HCT116 (cell line): Measurements from ENCODE around the gene SLC38A8. TPM values are rescaled to one million over a fixed set of nuclear protein-coding genes. Genes with fewer than 3 reads are reported as not detected.

Experiments used
- ATAC-seq: fragments of 200-7000 bp; cut with Tn5 transposase; 2 replicates; pipeline ENCODE4 v1.9.1; 2020; ENCODE audit warnings: mild to moderate bottlenecking, moderate library complexity
- BruUV-seq: library from RNA; stranded (reverse); fragments of 400-500 nt; replicated peaks from 2 replicates; lab custom pipeline; 2021; lab: Mats Ljungman, UMichigan
- CTCF ChIA-PET: fragments of 300-600 bp; sonication (Branson Sonifier 250); formaldehyde crosslinking; loops from one replicate; lab custom pipeline; 2021; ENCODE audit warnings: antibody characterized with exemption; lab: Charles Lee
- POLR2A ChIA-PET: fragments of 300-600, 350-600 bp; sonication (Branson Sonifier 250); formaldehyde crosslinking; loops from one replicate; lab custom pipeline; 2021; ENCODE audit warnings: antibody characterized with exemption; lab: Charles Lee
- RAD21 ChIA-PET, 2 experiments: fragments of 300-600 bp; sonication (Branson Sonifier 250); formaldehyde crosslinking; loops; one replicate each; lab custom pipeline; 2023; ENCODE audit warnings: low total read pairs in 2 of 2; ENCODE audit not compliant: uncharacterized antibody in 2 of 2, unreplicated experiment in 2 of 2, low non-redundant PET in 1 of 2; lab: Charles Lee
- DNase-seq: peaks from one replicate; pipeline ENCODE4 v3.0.0-alpha.2; 2010; ENCODE audit warnings: low read depth, low spot score
- H2AFZ ChIP-seq: fragments of 200-600 bp; shearing (Covaris generic), sonication (generic); 2 replicates; pipeline ENCODE4 v1.6.1; 2017; ENCODE audit warnings: low read depth, mixed run types, mixed read lengths, antibody characterized with exemption, low read length; ENCODE audit not compliant: poor library complexity, severe bottlenecking
- H3K27ac ChIP-seq: 2 replicates; pipeline ENCODE4 v1.5.1; 2012; ENCODE audit warnings: low read depth, low read length
- H3K27me3 ChIP-seq: fragments of 200-600 bp; sonication (generic); 2 replicates; pipeline ENCODE4 v1.6.1; 2016; ENCODE audit warnings: mixed run types, low read length, mixed read lengths; ENCODE audit not compliant: insufficient read depth
- H3K36me3 ChIP-seq, 2 experiments: fragments of 200-500 bp in 1 of 2; fragments of 200-600 bp in 1 of 2; sonication (Bioruptor generic) in 1 of 2; sonication (generic) in 1 of 2; 2 replicates each; pipeline versions ENCODE4 v1.5.1 to v1.6.1; 2014 to 2016; ENCODE audit warnings: low read length in 2 of 2, inconsistent platforms in 1 of 2, mixed read lengths in 1 of 2, mixed run types in 1 of 2; ENCODE audit not compliant: insufficient read depth in 2 of 2, control insufficient read depth in 1 of 2
- H3K4me1 ChIP-seq, 2 experiments: fragments of 200-600 bp in 1 of 2; sonication (generic) in 1 of 2; 2 replicates each; pipeline versions ENCODE4 v1.5.1 to v1.6.1; 2012 to 2017; ENCODE audit warnings: low read length in 2 of 2, inconsistent platforms in 1 of 2, mild to moderate bottlenecking in 1 of 2, mixed read lengths in 1 of 2, mixed run types in 1 of 2, moderate library complexity in 1 of 2; ENCODE audit not compliant: insufficient read depth in 2 of 2, control insufficient read depth in 1 of 2
- H3K4me2 ChIP-seq: fragments of 200-600 bp; sonication (generic); 2 replicates; pipeline ENCODE4 v1.6.1; 2017; ENCODE audit warnings: mixed run types, low read length, mixed read lengths
- H3K4me3 ChIP-seq, 2 experiments: fragments of 200-600 bp in 1 of 2; sonication (generic) in 1 of 2; replicated peaks in 1 of 2; 2 replicates each; pipeline ENCODE4 v1.5.1; 2011 to 2016; ENCODE audit warnings: low read length in 2 of 2, control low read depth in 1 of 2, low read depth in 1 of 2, mild to moderate bottlenecking in 1 of 2, mixed read lengths in 1 of 2, mixed run types in 1 of 2
- H3K79me2 ChIP-seq: fragments of 200-600 bp; sonication (generic); 2 replicates; pipeline ENCODE4 v1.6.1; 2017; ENCODE audit warnings: mild to moderate bottlenecking, mixed run types, low read length, moderate library complexity, mixed read lengths; ENCODE audit not compliant: insufficient read depth
- H3K9ac ChIP-seq: fragments of 200-600 bp; sonication (generic); 2 replicates; pipeline ENCODE4 v1.6.1; 2016; ENCODE audit warnings: low read length, mixed read lengths
- H3K9me2 ChIP-seq: fragments of 200-600 bp; sonication (generic), shearing (Covaris generic); 2 replicates; pipeline ENCODE4 v1.6.1; 2017; ENCODE audit warnings: mixed run types, mild to moderate bottlenecking, moderate library complexity; ENCODE audit not compliant: insufficient read depth
- H3K9me3 ChIP-seq, 2 experiments: fragments of 200-500 bp in 1 of 2; fragments of 200-600 bp in 1 of 2; sonication (Bioruptor generic) in 1 of 2; sonication (generic) in 1 of 2; 2 replicates each; pipeline ENCODE4 v1.6.1; 2014 to 2017; ENCODE audit warnings: low read length in 2 of 2, mixed read lengths in 2 of 2, inconsistent platforms in 1 of 2, low read depth in 1 of 2, mild to moderate bottlenecking in 1 of 2, mixed run types in 1 of 2, moderate library complexity in 1 of 2; ENCODE audit not compliant: control insufficient read depth in 1 of 2, insufficient read depth in 1 of 2
- H4K20me1 ChIP-seq: fragments of 200-600 bp; sonication (generic), shearing (Covaris generic); 2 replicates; pipeline ENCODE4 v1.6.1; 2017; ENCODE audit warnings: mixed run types, mild to moderate bottlenecking, moderate library complexity; ENCODE audit not compliant: insufficient read depth
- CBX3 ChIP-seq: IDR thresholded peaks from 2 replicates; pipeline ENCODE4 v1.6.1; 2012; ENCODE audit warnings: low read depth
- EGR1 ChIP-seq: IDR thresholded peaks from 2 replicates; pipeline ENCODE4 v1.6.1; 2012; ENCODE audit warnings: low read depth
- ELF1 ChIP-seq: IDR thresholded peaks from 2 replicates; pipeline ENCODE4 v1.6.1; 2012; ENCODE audit warnings: low read depth, borderline replicate concordance
- EZH2 ChIP-seq: fragments of 200-600 bp; sonication (generic); IDR thresholded peaks from 2 replicates; pipeline ENCODE4 v1.6.1; 2017; ENCODE audit warnings: antibody characterized with exemption, mixed run types
- EZH2phosphoT487 ChIP-seq: fragments of 200-600 bp; IDR thresholded peaks from 2 replicates; pipeline ENCODE4 v1.6.1; 2018; ENCODE audit warnings: antibody characterized with exemption, borderline replicate concordance
- FOSL1 ChIP-seq: IDR thresholded peaks from 2 replicates; pipeline ENCODE4 v1.6.1; 2012; ENCODE audit warnings: low read depth
- JUND ChIP-seq: IDR thresholded peaks from 2 replicates; pipeline ENCODE4 v1.6.1; 2012
- POLR2A ChIP-seq: IDR thresholded peaks from 2 replicates; pipeline ENCODE4 v1.7.0; 2011; ENCODE audit warnings: borderline replicate concordance; ENCODE audit not compliant: insufficient read depth, insufficient read length; ENCODE audit errors: extremely low read depth
- POLR2AphosphoS5 ChIP-seq: IDR thresholded peaks from 2 replicates; pipeline ENCODE4 v1.6.1; 2011; ENCODE audit warnings: mild to moderate bottlenecking, low read depth, low read length, moderate library complexity
- RAD21 ChIP-seq: IDR thresholded peaks from 2 replicates; pipeline ENCODE4 v1.6.1; 2012; ENCODE audit warnings: low read depth, mild to moderate bottlenecking
- REST ChIP-seq: IDR thresholded peaks from 2 replicates; pipeline ENCODE4 v1.6.1; 2012; ENCODE audit warnings: low read depth
- SIN3A ChIP-seq: IDR thresholded peaks from 2 replicates; pipeline ENCODE4 v1.6.1; 2012; ENCODE audit warnings: low read depth
- SRF ChIP-seq: IDR thresholded peaks from 2 replicates; pipeline ENCODE4 v1.6.1; 2012; ENCODE audit warnings: low read depth
- TCF7L2 ChIP-seq: IDR thresholded peaks from 2 replicates; pipeline ENCODE4 v1.7.0; 2011; ENCODE audit warnings: borderline replicate concordance, inconsistent platforms; ENCODE audit not compliant: insufficient read depth, insufficient read length; ENCODE audit errors: extremely low read depth
- ZFX ChIP-seq: fragments of 450-650 bp; IDR thresholded peaks from 2 replicates; pipeline ENCODE4 v1.6.1; 2017
- ZNF274 ChIP-seq: fragments of 200-500 bp; sonication (Bioruptor generic); IDR thresholded peaks from 2 replicates; pipeline ENCODE4 v1.6.1; 2014; ENCODE audit warnings: mild to moderate bottlenecking, low read depth, low read length, inconsistent platforms
- intact Hi-C: fragments of 100-400 bp; cut with micrococcal nuclease; formaldehyde crosslinking; loops from 2 replicates; pipeline ENCODE4 v1.10.0; 2022
- total RNA-seq: library from RNA; stranded (reverse); gene quantifications from one replicate; pipeline ENCODE4 v1.2.1, GENCODE V29; 2021; ENCODE audit not compliant: unreplicated experiment
- TF ChIP-seq, protein P1 (sequence below): IDR thresholded peaks from 2 replicates; pipeline ENCODE4 v1.6.1; 2011; ENCODE audit warnings: mild to moderate bottlenecking, low read length, moderate library complexity; ENCODE audit not compliant: insufficient replicate concordance; ENCODE audit errors: extremely low read depth
- TF ChIP-seq, protein P2 (sequence below), 3 experiments: fragments of 200-600 bp in 1 of 3; sonication (generic) in 1 of 3; IDR thresholded peaks in 2 of 3; conservative IDR thresholded peaks in 1 of 3; 2 replicates each; pipeline ENCODE4 v1.5.1; 2012 to 2017; ENCODE audit warnings: low read depth in 2 of 3, low read length in 2 of 3, antibody characterized with exemption in 1 of 3, borderline replicate concordance in 1 of 3, control low read depth in 1 of 3, mild to moderate bottlenecking in 1 of 3, mixed read lengths in 1 of 3, mixed run types in 1 of 3, moderate library complexity in 1 of 3; ENCODE audit not compliant: insufficient read depth in 1 of 3
- TF ChIP-seq, protein P3 (sequence below): IDR thresholded peaks from 2 replicates; pipeline ENCODE4 v1.6.1; 2012

The SLC38A8 gene
- total RNA-seq, 1 experiment from 2014 or later, result not detected

DNA sequence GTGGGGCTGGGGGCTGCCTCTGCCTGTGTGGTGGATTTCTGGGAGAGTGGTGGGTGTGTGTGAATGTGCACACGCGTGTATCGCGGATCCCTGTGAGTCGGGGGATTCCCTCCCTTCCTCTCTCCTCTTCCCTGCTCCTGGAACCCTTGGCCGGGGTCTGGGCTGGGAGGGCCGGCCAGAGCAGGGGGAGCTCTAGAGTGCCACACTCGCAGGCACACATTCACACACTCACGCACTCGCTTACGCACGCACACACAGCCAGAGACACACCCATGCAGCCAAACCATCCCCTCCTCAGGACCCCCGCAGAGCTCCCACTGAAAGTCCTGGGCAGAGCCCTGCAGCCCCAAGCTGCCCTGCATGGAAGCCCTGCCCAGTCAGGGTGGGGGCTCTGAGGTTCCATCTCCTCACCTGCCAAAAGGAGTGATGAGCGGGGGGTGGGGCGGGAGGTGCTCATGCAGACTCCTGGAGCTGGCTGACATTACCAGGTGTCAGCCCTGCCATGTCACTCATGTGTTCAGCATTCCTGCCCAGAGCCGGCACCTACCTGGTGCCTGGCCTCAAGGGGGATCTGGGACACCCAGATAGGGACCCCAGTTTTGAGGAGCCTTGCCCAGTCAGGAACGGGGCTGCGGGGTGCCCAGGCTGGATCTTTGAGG lies 72.7 kb downstream of the SLC38A8 start:
- Histone ChIP-seq H3K79me2 (no peaks in the 10 kb centered on the region), H3K9me2 (no peaks in the 10 kb centered on the region), H3K27ac (no peak overlapping the region), H4K20me1 (no peaks in the 10 kb centered on the region), H3K4me3 (no peak overlapping the region), H3K36me3 (no peaks in the 10 kb centered on the region), H2AFZ (no peak overlapping the region), H3K9me3 (no peaks in the 10 kb centered on the region), H3K9ac (no peak overlapping the region), H3K27me3 (no peaks in the 10 kb centered on the region), H3K4me2 (no peak overlapping the region), H3K4me1 (no peaks in the 10 kb centered on the region)
- ChIA-PET POLR2A (no interaction called here), RAD21 (interaction anchor here in 1 of 2 experiments (0.6 kb wide), 3 partner anchors 43 to 87 kb away, joined by 3 to 5 read pairs (median 3); no protein-coding TSS in a partner anchor), CTCF (interaction anchor here (0.6 to 2.4 kb wide), 5 partner anchors 16 to 116 kb away, joined by 3 to 8 read pairs (median 4); partner anchors contain the start of gene OSGIN1)
- intact Hi-C loops, result no loop called here
- no peak for TF ChIP-seq POLR2AphosphoS5
- TF ChIP-seq, protein P1, sequence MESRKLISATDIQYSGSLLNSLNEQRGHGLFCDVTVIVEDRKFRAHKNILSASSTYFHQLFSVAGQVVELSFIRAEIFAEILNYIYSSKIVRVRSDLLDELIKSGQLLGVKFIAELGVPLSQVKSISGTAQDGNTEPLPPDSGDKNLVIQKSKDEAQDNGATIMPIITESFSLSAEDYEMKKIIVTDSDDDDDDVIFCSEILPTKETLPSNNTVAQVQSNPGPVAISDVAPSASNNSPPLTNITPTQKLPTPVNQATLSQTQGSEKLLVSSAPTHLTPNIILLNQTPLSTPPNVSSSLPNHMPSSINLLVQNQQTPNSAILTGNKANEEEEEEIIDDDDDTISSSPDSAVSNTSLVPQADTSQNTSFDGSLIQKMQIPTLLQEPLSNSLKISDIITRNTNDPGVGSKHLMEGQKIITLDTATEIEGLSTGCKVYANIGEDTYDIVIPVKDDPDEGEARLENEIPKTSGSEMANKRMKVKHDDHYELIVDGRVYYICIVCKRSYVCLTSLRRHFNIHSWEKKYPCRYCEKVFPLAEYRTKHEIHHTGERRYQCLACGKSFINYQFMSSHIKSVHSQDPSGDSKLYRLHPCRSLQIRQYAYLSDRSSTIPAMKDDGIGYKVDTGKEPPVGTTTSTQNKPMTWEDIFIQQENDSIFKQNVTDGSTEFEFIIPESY, result no peak
- no peak for TF ChIP-seq SRF
- TF ChIP-seq ZFX, result no peak
- no peak for TF ChIP-seq JUND
- no peak for TF ChIP-seq RAD21
- TF ChIP-seq, protein P2, sequence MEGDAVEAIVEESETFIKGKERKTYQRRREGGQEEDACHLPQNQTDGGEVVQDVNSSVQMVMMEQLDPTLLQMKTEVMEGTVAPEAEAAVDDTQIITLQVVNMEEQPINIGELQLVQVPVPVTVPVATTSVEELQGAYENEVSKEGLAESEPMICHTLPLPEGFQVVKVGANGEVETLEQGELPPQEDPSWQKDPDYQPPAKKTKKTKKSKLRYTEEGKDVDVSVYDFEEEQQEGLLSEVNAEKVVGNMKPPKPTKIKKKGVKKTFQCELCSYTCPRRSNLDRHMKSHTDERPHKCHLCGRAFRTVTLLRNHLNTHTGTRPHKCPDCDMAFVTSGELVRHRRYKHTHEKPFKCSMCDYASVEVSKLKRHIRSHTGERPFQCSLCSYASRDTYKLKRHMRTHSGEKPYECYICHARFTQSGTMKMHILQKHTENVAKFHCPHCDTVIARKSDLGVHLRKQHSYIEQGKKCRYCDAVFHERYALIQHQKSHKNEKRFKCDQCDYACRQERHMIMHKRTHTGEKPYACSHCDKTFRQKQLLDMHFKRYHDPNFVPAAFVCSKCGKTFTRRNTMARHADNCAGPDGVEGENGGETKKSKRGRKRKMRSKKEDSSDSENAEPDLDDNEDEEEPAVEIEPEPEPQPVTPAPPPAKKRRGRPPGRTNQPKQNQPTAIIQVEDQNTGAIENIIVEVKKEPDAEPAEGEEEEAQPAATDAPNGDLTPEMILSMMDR (IDR thresholded peaks at IDR 0.05 in 2 of 3, conservative IDR thresholded peaks at IDR 0.05 in 1 of 3; ENCODE audit: borderline replicate concordance in 1 of 3, insufficient read depth in 1 of 3, low read depth in 2 of 3, low read length in 2 of 3), result no peak
- TF ChIP-seq ELF1, result no peak
- TF ChIP-seq CBX3, result no peak
- no peak for TF ChIP-seq SIN3A
- no peak for TF ChIP-seq REST
- TF ChIP-seq EZH2, result no peak
- TF ChIP-seq ZNF274, result no peak
- TF ChIP-seq FOSL1, result no peak
- no peak for TF ChIP-seq POLR2A
- no peak for TF ChIP-seq TCF7L2
- TF ChIP-seq, protein P3, sequence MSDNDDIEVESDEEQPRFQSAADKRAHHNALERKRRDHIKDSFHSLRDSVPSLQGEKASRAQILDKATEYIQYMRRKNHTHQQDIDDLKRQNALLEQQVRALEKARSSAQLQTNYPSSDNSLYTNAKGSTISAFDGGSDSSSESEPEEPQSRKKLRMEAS, result no peak
- TF ChIP-seq EGR1, result no peak
- no peak for TF ChIP-seq EZH2phosphoT487
- DNase-seq (no peak), ATAC-seq (no peak)
- BruUV-seq, result no TSS peak
